Measurements from ENCODE around the gene CYP2A7.

Gene CYP2A7

GRCh38 chr19:40921005-40921897 is 39.2 kb upstream of the CYP2A7 start (continued):
- no peak for TF ChIP-seq ZNF16 (tag by site-specific recombination; IDR thresholded peaks at IDR 0.05; ENCODE audit: low read depth)
- peak; percentile 92 for TF ChIP-seq KLF10 (tag by site-specific recombination; IDR thresholded peaks at IDR 0.05)
- TF ChIP-seq ZFP37 (tag by site-specific recombination; IDR thresholded peaks at IDR 0.05): peak; percentile 95; the same call in 1 of the 2 replicates
- no peak for TF ChIP-seq REPIN1 (tag by site-specific recombination; IDR thresholded peaks at IDR 0.05; ENCODE audit: low read depth)
- TF ChIP-seq ZNF266 (tag by site-specific recombination; IDR thresholded peaks at IDR 0.05; ENCODE audit: low read depth): peak; percentile 50; the same call in 1 of the 2 replicates
- TF ChIP-seq ZNF510 (tag by site-specific recombination; IDR thresholded peaks at IDR 0.05; ENCODE audit: insufficient replicate concordance): peak; percentile 69
- TF ChIP-seq ZNF19 (tag by site-specific recombination; IDR thresholded peaks at IDR 0.05; ENCODE audit: low read depth): peak; percentile 77; the same call in 1 of the 2 replicates
- peak; percentile 68 for TF ChIP-seq ZNF596 (tag by site-specific recombination; IDR thresholded peaks at IDR 0.05)
- peak; percentile 75 for TF ChIP-seq KLF16 (tag by site-specific recombination; IDR thresholded peaks at IDR 0.05)
- peak; percentile 97 for TF ChIP-seq ZNF692 (tag by site-specific recombination; IDR thresholded peaks at IDR 0.05)
- TF ChIP-seq ZNF362 (tag by site-specific recombination; IDR thresholded peaks at IDR 0.05): peak; percentile 69; the same call in 1 of the 2 replicates
- TF ChIP-seq ZNF677 (tag by site-specific recombination; IDR thresholded peaks at IDR 0.05): no peak
- peak; percentile 100 for TF ChIP-seq OSR2 (tag by site-specific recombination; IDR thresholded peaks at IDR 0.05)
- peak; percentile 78 for TF ChIP-seq KLF1 (tag by site-specific recombination; IDR thresholded peaks at IDR 0.05)
- TF ChIP-seq ZIC2 (tag by site-specific recombination; IDR thresholded peaks at IDR 0.05): peak; percentile 100
- TF ChIP-seq ZNF488 (tag by site-specific recombination; IDR thresholded peaks at IDR 0.05): peak; percentile 99
- peak; percentile 100 for TF ChIP-seq ZNF423 (tag by site-specific recombination; IDR thresholded peaks at IDR 0.05)
- no peak for TF ChIP-seq ZNF114 (tag by site-specific recombination; IDR thresholded peaks at IDR 0.05)
- TF ChIP-seq SETDB1 (IDR thresholded peaks at IDR 0.05; ENCODE audit: insufficient read length, low read length): no peak
- TF ChIP-seq PRDM6 (tag by site-specific recombination; IDR thresholded peaks at IDR 0.05): peak; percentile 99; the same call in 1 of the 2 replicates
- peak; percentile 100 for TF ChIP-seq ZNF639 (tag by site-specific recombination; IDR thresholded peaks at IDR 0.05)
- peak; percentile 96 for TF ChIP-seq ZNF335 (tag by site-specific recombination; conservative IDR thresholded peaks at IDR 0.05)
- TF ChIP-seq FEZF1 (tag by site-specific recombination; IDR thresholded peaks at IDR 0.05): peak; percentile 99
- TF ChIP-seq ZNF274 (IDR thresholded peaks at IDR 0.05; ENCODE audit: low read length): no peak
- TF ChIP-seq ZNF274 (tag by site-specific recombination; IDR thresholded peaks at IDR 0.05; ENCODE audit: borderline replicate concordance): no peak
- TF ChIP-seq ZNF148 (tag by site-specific recombination; IDR thresholded peaks at IDR 0.05; ENCODE audit: borderline replicate concordance): no peak
- no peak for TF ChIP-seq HOXA7 (CRISPR knock-in tag; IDR thresholded peaks at IDR 0.05; ENCODE audit: borderline replicate concordance)
- TF ChIP-seq ZNF843 (tag by site-specific recombination; IDR thresholded peaks at IDR 0.05): peak; percentile 100
- TF ChIP-seq ZNF704 (tag by site-specific recombination; IDR thresholded peaks at IDR 0.05): no peak
